ENCODE data around the gene HSD11B1L.

- no peak for TF ChIP-seq TCF7L2 (IDR thresholded peaks at IDR 0.05; ENCODE audit: borderline replicate concordance, low read depth, low read length)
- TF ChIP-seq ZNF777 (tag by site-specific recombination; IDR thresholded peaks at IDR 0.05; ENCODE audit: borderline replicate concordance), result no peak
- TF ChIP-seq TRIM28 (IDR thresholded peaks at IDR 0.05; ENCODE audit: borderline replicate concordance, low read length), result no peak
These were observed 42.9 kb upstream of the HSD11B1L start for GRCh38 chr19:5637971-5638370.
